Adrenal gland (tissue), 12 donors: ENCODE data around the gene PLEKHG4B. TPM values are rescaled to one million over a fixed set of nuclear protein-coding genes. Genes with fewer than 3 reads are reported as not detected.

ENCODE experiments used
- DNase-seq, 7 donors: peaks; one replicate each; pipeline ENCODE4 v3.0.0-alpha.2; 2019 to 2020
- H3K27ac ChIP-seq, 5 donors: fragments of 200-600 bp; sonication (generic) in 4 of 5; 1 replicate in 3 of 5; 2 replicates in 2 of 5; pipeline versions ENCODE4 v1.5.1 to v1.8.0; 2016 to 2020; ENCODE audit warnings: mild to moderate bottlenecking in 1 of 5
- H3K27me3 ChIP-seq: fragments of 200-600 bp; 2 replicates; pipeline ENCODE4 v1.8.0; 2021
- H3K36me3 ChIP-seq, 2 donors: fragments of 200-600 bp; replicated peaks in 1 of 2; 1 replicate in 1 of 2; 2 replicates in 1 of 2; pipeline versions ENCODE4 v1.5.1 to v1.8.0; 2018 to 2022
- H3K4me1 ChIP-seq, 2 donors: fragments of 200-600 bp; replicated peaks in 1 of 2; 1 replicate in 1 of 2; 2 replicates in 1 of 2; pipeline versions ENCODE4 v1.5.1 to v1.8.0; 2018 to 2021
- H3K4me3 ChIP-seq, 4 donors: fragments of 200-600 bp; sonication (generic) in 3 of 4; one replicate each; pipeline ENCODE4 v1.5.1; 2016 to 2018
- H3K9me3 ChIP-seq, 3 donors: fragments of 200-600 bp; sonication (generic) in 1 of 3; replicated peaks in 1 of 3; 1 replicate in 2 of 3; 2 replicates in 1 of 3; pipeline versions ENCODE4 v1.5.1 to v1.8.0; 2016 to 2021
- POLR2A ChIP-seq, 2 donors: fragments of 450-650 bp; IDR thresholded peaks; one replicate each; pipeline ENCODE4 v1.6.1; 2017; ENCODE audit warnings: antibody characterized with exemption in 2 of 2, mild to moderate bottlenecking in 2 of 2, moderate library complexity in 1 of 2
- WGBS, 4 donors: extraction: QIAGEN DNeasy Blood & Tissue Kit in 2 of 4; methylation state at CpG; one replicate each; pipeline versions ENCODE4 v1.1.5 to v1.1.7; 2013 to 2017; 5-methylcytosine and 5-hydroxymethylcytosine counted together
- intact Hi-C, 2 donors: fragments of 100-400 bp; cut with DNase I; formaldehyde crosslinking; loops; one replicate each; pipeline versions ENCODE4 v1.14.1 to v1.15.0; 2022 to 2023
- polyA plus RNA-seq, 3 donors: library from polyadenylated mRNA; stranded (reverse); fragments of 200-250 nt in 2 of 3; fragments of 350-450 nt in 1 of 3; fragmentation: Illumina TruSeq in 1 of 3; extraction: RNeasy Lipid Tissue Mini Kit (QIAGEN cat#74804) in 1 of 3; gene quantifications; one replicate each; pipeline ENCODE4 v1.2.3, GENCODE V29; 2013 to 2014
- total RNA-seq, 9 donors: library from RNA; depleted of rRNA in 4 of 9; stranded (reverse); fragments of >200 nt in 4 of 9; fragments of 120-200 nt in 1 of 9; fragmentation: NEBNext Ultra II Directional in 1 of 9; extraction: Animal tissue kit (Norgen Biotek cat#: 25700) in 1 of 9; gene quantifications; one replicate each; pipeline versions ENCODE4 v1.1.0 to v1.2.4, GENCODE V29; 2013 to 2023
- TF ChIP-seq, protein P1 (sequence below), 6 experiments: fragments of 450-650 bp in 4 of 6; fragments of 200-600 bp in 2 of 6; sonication (generic) in 1 of 6; IDR thresholded peaks; 1 replicate in 5 of 6; 2 replicates in 1 of 6; pipeline versions ENCODE4 v1.5.1 to v1.8.0; 2016 to 2021; ENCODE audit warnings: antibody characterized with exemption in 6 of 6, mild to moderate bottlenecking in 2 of 6, moderate library complexity in 1 of 6
- donor health status: healthy with polysubstance abuse.
- donor health status: Bipolar disorder and iron deficiency.
- donor health status: DM: yes; HTN: yes; CAD: no.
- donor health status: DM: no; HTN: no; CAD: no.
- donor health status: DM: no; HTN: no; CAD: no.
- donor health status: DM: yes; HTN: yes; CAD: no.

Gene PLEKHG4B
- total and polyA plus RNA-seq, 12 donors, result 0.03 to 3.4 (median 0.12) TPM

DNA sequence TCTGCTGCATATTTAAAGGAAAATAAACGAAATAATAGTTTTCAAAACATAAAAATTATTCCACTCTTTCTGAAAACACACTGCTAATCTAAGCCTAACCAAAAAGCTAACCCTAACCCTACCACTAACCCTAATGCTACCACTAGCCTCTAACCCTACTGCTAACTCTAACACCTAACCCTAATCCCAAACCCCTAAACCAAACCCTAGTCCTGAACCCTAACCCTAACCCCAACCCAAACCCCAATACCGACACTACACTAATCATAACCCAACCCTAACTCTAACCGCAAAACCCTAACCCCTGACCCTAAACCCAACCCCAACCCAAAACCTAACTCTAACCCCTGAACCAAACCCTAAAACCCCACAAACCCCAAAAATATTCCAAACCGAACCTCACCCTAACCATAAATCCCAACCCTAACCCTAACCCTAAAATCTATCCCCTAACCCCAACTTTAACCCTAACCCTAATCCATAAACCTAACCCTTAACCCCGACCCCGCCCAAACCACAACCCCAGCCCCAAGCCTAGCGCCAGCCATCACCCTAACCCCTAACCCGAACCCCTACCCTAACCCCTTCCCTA is 41.9 kb upstream of the PLEKHG4B start:
- Histone ChIP-seq H3K4me3 (no peak overlapping the region), H3K36me3 (no peaks in the 10 kb centered on the region), H3K27me3 (peaks cover 14% of the 10 kb centered on the region), H3K27ac (no peak overlapping the region), H3K4me1 (no peaks in the 10 kb centered on the region), H3K9me3 (no peaks in the 10 kb centered on the region)
- WGBS, 4 donors, result 85 to 92% (median 87%) methylated on average over 8 of the region's 8 CpGs
- TF ChIP-seq, protein P1, sequence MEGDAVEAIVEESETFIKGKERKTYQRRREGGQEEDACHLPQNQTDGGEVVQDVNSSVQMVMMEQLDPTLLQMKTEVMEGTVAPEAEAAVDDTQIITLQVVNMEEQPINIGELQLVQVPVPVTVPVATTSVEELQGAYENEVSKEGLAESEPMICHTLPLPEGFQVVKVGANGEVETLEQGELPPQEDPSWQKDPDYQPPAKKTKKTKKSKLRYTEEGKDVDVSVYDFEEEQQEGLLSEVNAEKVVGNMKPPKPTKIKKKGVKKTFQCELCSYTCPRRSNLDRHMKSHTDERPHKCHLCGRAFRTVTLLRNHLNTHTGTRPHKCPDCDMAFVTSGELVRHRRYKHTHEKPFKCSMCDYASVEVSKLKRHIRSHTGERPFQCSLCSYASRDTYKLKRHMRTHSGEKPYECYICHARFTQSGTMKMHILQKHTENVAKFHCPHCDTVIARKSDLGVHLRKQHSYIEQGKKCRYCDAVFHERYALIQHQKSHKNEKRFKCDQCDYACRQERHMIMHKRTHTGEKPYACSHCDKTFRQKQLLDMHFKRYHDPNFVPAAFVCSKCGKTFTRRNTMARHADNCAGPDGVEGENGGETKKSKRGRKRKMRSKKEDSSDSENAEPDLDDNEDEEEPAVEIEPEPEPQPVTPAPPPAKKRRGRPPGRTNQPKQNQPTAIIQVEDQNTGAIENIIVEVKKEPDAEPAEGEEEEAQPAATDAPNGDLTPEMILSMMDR (IDR thresholded peaks at IDR 0.05), result no peak
- no peak for TF ChIP-seq POLR2A (IDR thresholded peaks at IDR 0.05)
- intact Hi-C loops, result no loop called here
- DNase-seq, result no peak

DNA sequence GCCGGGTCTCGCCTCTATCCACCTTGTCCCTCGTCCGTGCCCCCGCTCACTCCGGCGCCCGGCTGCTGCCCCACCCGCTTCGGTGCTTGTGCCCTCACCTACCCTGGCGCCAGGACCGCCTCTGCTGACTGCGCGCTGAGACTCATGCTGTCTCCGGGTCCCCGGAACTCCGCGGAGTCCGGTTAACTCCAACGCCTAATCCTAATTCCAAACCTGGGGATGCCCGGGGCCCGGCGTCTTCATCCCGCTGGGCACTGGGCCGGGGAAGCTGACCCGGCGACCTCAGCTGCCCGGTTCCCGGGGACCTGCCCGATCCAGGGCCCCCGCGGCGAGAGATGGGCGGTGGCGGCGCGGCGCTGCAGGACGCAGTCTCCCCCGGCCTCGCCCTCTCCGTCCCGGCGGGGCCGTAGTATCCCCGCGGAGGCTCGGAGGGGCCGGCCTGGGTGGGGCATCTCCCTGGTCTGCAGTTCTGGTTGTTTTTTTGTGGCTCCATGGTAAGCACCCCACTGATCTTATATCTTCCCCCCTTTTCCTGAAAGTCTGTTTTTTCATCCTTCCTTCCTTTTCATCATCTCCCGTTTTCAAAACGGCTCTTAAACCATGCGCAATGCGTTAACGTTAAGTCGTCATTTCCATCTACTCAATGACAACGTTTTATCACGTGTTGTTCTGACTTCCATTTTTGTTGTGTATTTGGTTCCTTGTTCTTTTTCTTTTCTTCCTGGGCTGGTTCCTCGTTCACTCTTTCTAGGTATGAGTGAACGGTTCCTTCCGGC is 41.1 kb upstream of the PLEKHG4B start:
- Histone ChIP-seq H3K4me1 (no peaks in the 10 kb centered on the region), H3K36me3 (no peaks in the 10 kb centered on the region), H3K9me3 (no peaks in the 10 kb centered on the region), H3K27me3 (peaks cover 15% of the 10 kb centered on the region), H3K27ac (no peak overlapping the region), H3K4me3 (no peak overlapping the region)
- no peak for DNase-seq
- TF ChIP-seq, protein P1 (IDR thresholded peaks at IDR 0.05), result no peak
- no peak for TF ChIP-seq POLR2A (IDR thresholded peaks at IDR 0.05)
- WGBS, 4 donors, result 72 to 83% (median 79%) methylated on average over 49 to 60 of the region's 60 CpGs
- intact Hi-C loops, result no loop called here

DNA sequence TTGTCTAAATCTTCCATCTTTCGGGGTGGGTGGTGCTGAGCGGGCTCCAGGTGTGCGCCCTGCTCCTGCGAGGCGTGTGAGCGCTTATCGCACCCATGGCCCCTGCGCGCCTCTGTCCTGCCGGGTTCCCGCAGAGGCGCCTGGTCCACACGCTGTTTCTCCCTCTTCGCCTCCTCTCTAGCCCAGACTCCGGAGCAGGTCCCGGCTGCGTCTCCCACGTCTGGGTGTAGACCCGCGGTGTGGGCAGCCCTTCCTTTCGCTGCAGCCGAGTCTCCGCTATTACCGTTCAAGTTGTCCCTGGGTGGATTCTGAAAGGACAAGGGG is 40.5 kb upstream of the PLEKHG4B start:
- Histone ChIP-seq H3K4me3 (no peak overlapping the region), H3K27ac (no peak overlapping the region), H3K4me1 (no peaks in the 10 kb centered on the region), H3K36me3 (no peaks in the 10 kb centered on the region), H3K9me3 (no peaks in the 10 kb centered on the region), H3K27me3 (peaks cover 15% of the 10 kb centered on the region)
- WGBS, 4 donors, result 76 to 87% (median 79%) methylated on average over 24 of the region's 24 CpGs
- TF ChIP-seq POLR2A (IDR thresholded peaks at IDR 0.05), result no peak
- TF ChIP-seq, protein P1 (IDR thresholded peaks at IDR 0.05), result no peak
- intact Hi-C loops, result no loop called here
- no peak for DNase-seq

DNA sequence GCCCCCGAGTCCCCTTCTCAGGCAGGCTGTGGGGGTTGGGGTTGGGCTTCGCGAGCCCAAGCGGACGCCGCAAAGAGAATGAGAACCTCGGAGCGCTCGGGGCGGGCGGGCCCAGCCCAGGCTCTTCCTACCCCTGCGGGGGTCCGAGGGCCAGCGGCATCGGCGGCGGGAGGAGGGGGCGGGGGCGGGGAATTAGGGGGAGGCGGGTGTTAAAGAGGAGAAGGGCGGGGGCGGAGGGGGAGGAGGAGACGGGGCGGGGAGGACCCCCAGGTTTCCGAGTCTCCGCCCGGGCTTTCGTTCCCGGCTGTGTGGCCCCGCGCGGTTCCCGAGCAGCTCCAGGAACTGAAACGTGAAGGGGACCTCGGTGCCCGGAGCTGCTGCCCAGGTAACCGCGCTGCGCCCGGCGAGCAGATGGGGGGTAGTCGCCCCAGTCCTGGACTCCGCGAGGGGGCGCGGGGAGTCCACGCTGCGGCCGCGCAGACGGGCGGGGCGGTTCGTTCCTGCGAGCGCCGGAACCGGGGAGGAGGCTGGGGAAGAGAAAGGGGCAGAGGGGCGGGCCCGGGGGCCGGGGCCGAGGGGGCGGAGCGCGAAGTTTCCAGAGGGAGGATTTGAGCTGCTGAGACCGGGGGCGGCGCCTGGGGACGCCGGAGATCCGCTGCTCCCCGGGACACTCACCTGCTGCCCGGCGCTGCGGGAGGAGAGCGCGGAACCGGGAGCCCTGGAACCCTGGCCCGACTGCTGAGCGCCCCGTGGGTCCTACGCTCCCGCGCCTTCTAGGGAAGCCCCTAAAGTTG is 38.4 kb upstream of the PLEKHG4B start:
- Histone ChIP-seq H3K9me3 (no peaks in the 10 kb centered on the region), H3K27me3 (peaks cover 15% of the 10 kb centered on the region), H3K4me1 (no peaks in the 10 kb centered on the region), H3K27ac (no peak overlapping the region), H3K4me3 (peak overlapping the region in 2 of 4 donors; percentile 62 to 85), H3K36me3 (no peaks in the 10 kb centered on the region)
- DNase-seq, result peak in 4 of 7 donors; percentile 27 to 61 (median 44)
- TF ChIP-seq, protein P1 (IDR thresholded peaks at IDR 0.05), result no peak
- TF ChIP-seq POLR2A (IDR thresholded peaks at IDR 0.05), result no peak
- intact Hi-C loops, result no loop called here
- WGBS, 4 donors, result 1% methylated on average over 28 to 84 of the region's 84 CpGs; no CpG with 5 or more reads in 1 of the 4 donors
